ENCODE results near the gene FRK.
"Not testable (repeated sequence)": the region's sequence is repeated elsewhere in the genome, so short reads cannot be mapped to it uniquely, and the experiment has no call there.

FRK gene

GRCh38 chr6:115997990-115998585 lies 62.6 kb downstream of the FRK start:
- no peak for FAIRE-seq
- TF ChIP-seq POLR2A (IDR thresholded peaks at IDR 0.05; ENCODE audit: low read depth, low read length): no peak
- DNase-seq (ENCODE audit: insufficient read length, low spot score): no peak

DNA sequence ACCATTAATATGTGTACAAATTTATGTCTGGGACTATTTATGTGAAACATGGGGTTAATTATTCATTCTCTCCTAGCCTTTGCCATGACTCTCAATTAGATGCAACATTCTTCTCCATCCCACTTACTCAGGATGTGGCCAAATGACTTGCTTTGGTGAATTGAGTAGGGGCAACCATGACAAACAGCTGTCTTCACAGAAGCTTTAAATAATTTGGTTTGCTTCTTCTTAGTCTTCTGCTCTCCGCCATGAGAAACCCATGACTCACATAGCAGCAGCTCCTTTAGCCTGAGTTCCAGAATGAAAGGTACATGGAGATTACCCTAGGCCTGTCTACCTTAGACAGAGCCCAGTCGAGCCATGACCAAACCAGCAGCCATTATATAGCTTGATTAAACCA lies 74.7 kb downstream of the FRK start:
- TF ChIP-seq POLR2A (IDR thresholded peaks at IDR 0.05; ENCODE audit: low read depth, low read length): no peak
- DNase-seq (ENCODE audit: insufficient read length, low spot score) (no peak), FAIRE-seq (no peak)

GRCh38 chr6:115984809-115985208 lies 75.9 kb downstream of the FRK start:
- FAIRE-seq (no peak), DNase-seq (ENCODE audit: insufficient read length, low spot score) (no peak)
- TF ChIP-seq POLR2A (IDR thresholded peaks at IDR 0.05; ENCODE audit: low read depth, low read length): no peak

GRCh38 chr6:115983998-115984397 lies 76.7 kb downstream of the FRK start:
- DNase-seq (ENCODE audit: insufficient read length, low spot score) (no peak), FAIRE-seq (no peak)

DNA sequence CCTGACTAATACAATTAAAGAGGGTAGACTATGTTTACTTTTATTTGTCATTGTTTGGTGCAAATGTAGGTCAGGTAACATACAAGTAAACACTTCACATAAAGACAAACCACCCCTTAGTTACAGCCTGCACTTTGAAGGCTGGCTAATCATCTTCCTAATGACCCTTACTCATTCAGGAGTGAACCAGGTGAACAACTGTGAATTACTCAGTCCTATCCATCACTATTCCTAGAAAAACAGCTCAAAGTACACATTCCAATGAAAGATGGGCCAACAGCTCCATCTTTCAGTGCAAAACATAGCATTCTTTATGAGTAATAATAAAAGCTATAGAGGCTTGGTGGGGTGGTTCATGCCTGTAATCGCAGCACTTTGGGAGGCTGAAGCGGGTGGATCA lies 78.2 kb downstream of the FRK start:
- TF ChIP-seq POLR2A (IDR thresholded peaks at IDR 0.05; ENCODE audit: low read depth, low read length): no peak
- DNase-seq (ENCODE audit: insufficient read length, low spot score) (no peak), FAIRE-seq (no peak)

More at GRCh38 chr6:115983998-115984397, 76.7 kb downstream of the FRK start:
- TF ChIP-seq POLR2A (IDR thresholded peaks at IDR 0.05; ENCODE audit: low read depth, low read length): no peak

- FAIRE-seq (no peak), DNase-seq (ENCODE audit: insufficient read length, low spot score) (no peak)
- TF ChIP-seq POLR2A (IDR thresholded peaks at IDR 0.05; ENCODE audit: low read depth, low read length): no peak
Observed at GRCh38 chr6:115977220-115977619, 83.5 kb downstream of the FRK start.

- DNase-seq (ENCODE audit: insufficient read length, low spot score) (no peak), FAIRE-seq (no peak)
- TF ChIP-seq POLR2A (IDR thresholded peaks at IDR 0.05; ENCODE audit: low read depth, low read length): no peak
Observed at GRCh38 chr6:115976321-115976870, 84.3 kb downstream of the FRK start.

DNA sequence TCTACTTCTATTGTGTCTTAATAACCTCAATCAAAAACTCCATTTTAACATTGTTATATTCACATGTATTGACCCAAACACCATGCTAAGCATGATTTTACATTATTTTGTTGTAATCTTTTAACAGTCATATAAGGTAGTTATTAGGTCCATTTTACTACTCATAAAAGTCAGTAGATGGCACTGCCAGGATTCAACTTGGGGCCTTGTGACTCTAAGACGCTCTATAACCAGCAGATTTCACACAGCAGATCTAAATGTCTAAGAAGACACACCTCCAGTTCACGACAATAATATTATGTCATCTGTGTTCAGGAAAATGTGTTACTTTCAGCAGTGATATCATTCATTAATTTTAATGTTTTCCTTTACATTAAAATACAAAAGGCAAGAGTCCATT lies 88.0 kb downstream of the FRK start:
- no peak for DNase-seq (ENCODE audit: insufficient read length, low spot score)

GRCh38 chr6:115971785-115972184 lies 88.9 kb downstream of the FRK start:
- TF ChIP-seq POLR2A (IDR thresholded peaks at IDR 0.05; ENCODE audit: low read depth, low read length): no peak
- DNase-seq (ENCODE audit: insufficient read length, low spot score) (no peak), FAIRE-seq (no peak)

More for the DNA sequence above, 88.0 kb downstream of the FRK start:
- TF ChIP-seq POLR2A (IDR thresholded peaks at IDR 0.05; ENCODE audit: low read depth, low read length): no peak
- FAIRE-seq: no peak

- DNase-seq (ENCODE audit: insufficient read length, low spot score) (no peak), FAIRE-seq (no peak)
- no peak for TF ChIP-seq POLR2A (IDR thresholded peaks at IDR 0.05; ENCODE audit: low read depth, low read length)
Observed at GRCh38 chr6:115969930-115970273, 90.8 kb downstream of the FRK start.

GRCh38 chr6:115969207-115969929 lies 91.3 kb downstream of the FRK start:
- DNase-seq (ENCODE audit: insufficient read length, low spot score) (no peak), FAIRE-seq (no peak)
- no peak for TF ChIP-seq POLR2A (IDR thresholded peaks at IDR 0.05; ENCODE audit: low read depth, low read length)

DNA sequence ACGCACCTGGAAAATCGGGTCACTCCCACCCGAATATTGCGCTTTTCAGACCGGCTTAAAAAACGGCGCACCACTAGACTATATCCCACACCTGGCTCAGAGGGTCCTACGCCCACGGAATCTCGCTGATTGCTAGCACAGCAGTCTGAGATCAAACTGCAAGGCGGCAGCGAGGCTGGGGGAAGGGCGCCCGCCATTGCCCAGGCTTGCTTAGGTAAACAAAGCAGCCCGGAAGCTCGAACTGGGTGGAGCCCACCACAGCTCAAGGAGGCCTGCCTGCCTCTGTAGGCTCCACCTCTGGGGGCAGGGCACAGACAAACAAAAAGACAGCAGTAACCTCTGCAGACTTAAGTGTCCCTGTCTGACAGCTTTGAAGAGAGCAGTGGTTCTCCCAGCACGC lies 100.4 kb downstream of the FRK start:
- DNase-seq (ENCODE audit: insufficient read length, low spot score); FAIRE-seq: not testable (repeated sequence)

DNA sequence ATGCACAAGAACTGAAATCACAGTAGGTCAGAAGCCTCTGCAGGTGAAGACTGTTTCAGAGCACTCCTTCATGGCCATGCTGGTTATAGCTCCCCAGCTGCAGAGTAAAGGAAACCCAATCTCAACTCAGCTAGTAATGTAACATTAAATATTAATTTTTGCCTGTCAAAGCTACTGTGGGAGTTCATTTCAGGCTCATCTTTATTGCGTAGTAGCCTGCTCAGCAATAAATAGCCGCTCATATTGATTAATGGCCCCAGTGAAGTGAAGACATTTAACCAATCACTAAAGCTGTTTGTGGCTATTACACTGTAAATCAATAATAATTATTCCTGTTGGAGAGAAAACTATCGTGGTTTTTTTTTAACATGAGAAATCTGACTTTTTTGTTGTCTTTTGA lies 101.7 kb downstream of the FRK start:
- TF ChIP-seq POLR2A (IDR thresholded peaks at IDR 0.05; ENCODE audit: low read depth, low read length): no peak
- FAIRE-seq: no peak
- DNase-seq (ENCODE audit: insufficient read length, low spot score): no peak

DNA sequence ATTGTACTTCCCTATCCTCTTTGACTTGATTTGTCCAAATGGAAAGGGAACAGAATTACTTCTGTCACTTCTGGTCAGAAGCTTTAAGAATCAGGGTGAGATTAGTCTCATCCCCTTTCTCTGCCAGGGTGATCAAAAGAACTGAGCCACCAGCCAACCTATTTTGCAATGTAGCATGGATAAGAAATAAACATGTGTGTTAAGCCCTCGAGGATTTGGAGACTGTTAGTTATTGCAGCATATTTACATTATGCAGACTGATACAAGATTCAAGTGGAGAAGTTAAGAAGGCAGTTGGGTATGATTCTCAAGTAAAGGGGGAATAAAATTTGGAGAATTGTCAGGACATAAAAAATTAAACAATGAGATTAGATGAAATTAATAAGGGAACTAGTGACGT lies 106.0 kb downstream of the FRK start:
- DNase-seq (ENCODE audit: insufficient read length, low spot score): no peak

GRCh38 chr6:115948751-115949150 lies 111.9 kb downstream of the FRK start:
- no peak for TF ChIP-seq POLR2A (IDR thresholded peaks at IDR 0.05; ENCODE audit: low read depth, low read length)
- DNase-seq (ENCODE audit: insufficient read length, low spot score) (no peak), FAIRE-seq (no peak)

More for the DNA sequence above, 106.0 kb downstream of the FRK start:
- TF ChIP-seq POLR2A (IDR thresholded peaks at IDR 0.05; ENCODE audit: low read depth, low read length): no peak
- FAIRE-seq: no peak
